SK-N-MC (cell line): ENCODE data around the gene TBC1D17.

ENCODE experiments used
- EZH2 ChIP-seq: fragments of 200-600 bp; sonication (generic); IDR thresholded peaks from one replicate; pipeline ENCODE4 v1.6.1; 2017; ENCODE audit warnings: antibody characterized with exemption
- POLR2AphosphoS5 ChIP-seq: IDR thresholded peaks from 2 replicates; pipeline ENCODE4 v1.6.1; 2012; ENCODE audit warnings: mild to moderate bottlenecking, low read depth, low read length, borderline replicate concordance

- TF ChIP-seq EZH2 (no peak), POLR2AphosphoS5 (peak; percentile 70)
Measured at GRCh38 chr19:49866933-49867782, 10.3 kb upstream of the TBC1D17 start, which contains the start of gene PNKP.
